ENCODE data around the gene ZFAND4. TPM values are rescaled to one million over a fixed set of nuclear protein-coding genes. Genes with fewer than 3 reads are reported as not detected.
"Not testable (repeated sequence)": the region's sequence is repeated elsewhere in the genome, so short reads cannot be mapped to it uniquely, and the experiment has no call there.

ZFAND4 gene
- polyA plus RNA-seq, 1 donor (not counting 4 experiments of a cell fraction or from before 2014, with no cell fraction given), result 2.9 TPM

- DNase-seq (ENCODE audit: low read depth, low spot score); H3K4me2 ChIP-seq (ENCODE audit: control insufficient read depth, extremely low read depth, insufficient read depth, low read depth, low read length); H3K9ac ChIP-seq (ENCODE audit: control insufficient read depth, extremely low read depth, insufficient read depth, low read length): not testable (repeated sequence)
Observed at GRCh38 chr10:45600337-45601253, 72.0 kb downstream of the ZFAND4 start.

DNA sequence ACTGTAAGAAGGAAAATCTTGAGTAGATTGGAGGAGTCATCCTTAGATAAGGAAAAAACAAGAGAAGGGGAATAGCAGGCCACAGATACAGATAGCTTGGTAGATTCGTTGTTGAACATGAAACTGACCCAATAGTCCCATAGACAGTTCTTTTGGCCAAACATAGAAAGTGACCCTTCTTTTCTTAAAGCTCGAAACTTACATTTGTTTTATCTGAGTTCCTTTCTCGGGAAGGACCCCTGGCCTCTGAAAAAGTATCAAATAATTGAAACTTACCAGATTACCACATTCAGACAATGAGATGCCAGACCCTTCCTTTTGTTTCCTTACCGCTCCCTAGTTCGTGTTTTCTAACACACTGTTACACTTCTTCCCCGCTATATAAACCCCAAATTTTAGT, 72.9 kb downstream of the ZFAND4 start:
- dilution Hi-C loops (cut with MboI; ENCODE audit: extremely low pct_ligation_motif_present, low sequenced_read_pairs), result no loop called here
- no peak for FAIRE-seq
- no peak for DNase-seq (ENCODE audit: low read depth, low spot score)

More at GRCh38 chr10:45600337-45601253, 72.0 kb downstream of the ZFAND4 start:
- H3K9me3 ChIP-seq (ENCODE audit: control insufficient read depth, low read depth, low read length); H2AFZ ChIP-seq (ENCODE audit: control insufficient read depth, low read length); H3K4me1 ChIP-seq (ENCODE audit: control insufficient read depth, extremely low read depth, insufficient read depth, low read length); H3K9me1 ChIP-seq (ENCODE audit: control insufficient read depth, extremely low read depth, insufficient read depth, low read length); H3K79me2 ChIP-seq (ENCODE audit: control insufficient read depth, insufficient read depth, low read length); FAIRE-seq; H3K27ac ChIP-seq (ENCODE audit: control insufficient read depth, insufficient read depth, low read length); dilution Hi-C loops (cut with MboI; ENCODE audit: extremely low pct_ligation_motif_present, low sequenced_read_pairs); H4K20me1 ChIP-seq (ENCODE audit: control insufficient read depth, extremely low read depth, insufficient read depth, low read length); H3K36me3 ChIP-seq (ENCODE audit: control insufficient read depth in 2 of 2, extremely low read depth in 1 of 2, insufficient read depth in 2 of 2, low read length in 2 of 2): not testable (repeated sequence)
- Histone ChIP-seq H3K4me3 (ENCODE audit: control insufficient read depth in 2 of 3, extremely low read depth in 1 of 3, insufficient read depth in 2 of 3, low read depth in 1 of 3, low read length in 3 of 3) (peak overlapping the region in 1 of 3 experiments; percentile 27), H3K27me3 (ENCODE audit: control insufficient read depth, extremely low read depth, insufficient read depth, low read length) (peaks cover 11% of the 10 kb centered on the region)

More for the DNA sequence above, 72.9 kb downstream of the ZFAND4 start:
- Histone ChIP-seq H3K79me2 (ENCODE audit: control insufficient read depth, insufficient read depth, low read length) (no peaks in the 10 kb centered on the region), H3K27ac (ENCODE audit: control insufficient read depth, insufficient read depth, low read length) (no peak overlapping the region), H3K9me1 (ENCODE audit: control insufficient read depth, extremely low read depth, insufficient read depth, low read length) (no peaks in the 10 kb centered on the region), H3K36me3 (ENCODE audit: control insufficient read depth in 2 of 2, extremely low read depth in 1 of 2, insufficient read depth in 2 of 2, low read length in 2 of 2) (no peaks in the 10 kb centered on the region), H3K4me2 (ENCODE audit: control insufficient read depth, extremely low read depth, insufficient read depth, low read depth, low read length) (no peak overlapping the region), H4K20me1 (ENCODE audit: control insufficient read depth, extremely low read depth, insufficient read depth, low read length) (no peaks in the 10 kb centered on the region), H3K4me1 (ENCODE audit: control insufficient read depth, extremely low read depth, insufficient read depth, low read length) (peaks cover 4% of the 10 kb centered on the region), H3K9ac (ENCODE audit: control insufficient read depth, extremely low read depth, insufficient read depth, low read length) (no peak overlapping the region), H3K9me3 (ENCODE audit: control insufficient read depth, low read depth, low read length) (no peaks in the 10 kb centered on the region), H2AFZ (ENCODE audit: control insufficient read depth, low read length) (no peak overlapping the region), H3K27me3 (ENCODE audit: control insufficient read depth, extremely low read depth, insufficient read depth, low read length) (peaks cover 11% of the 10 kb centered on the region), H3K4me3 (ENCODE audit: control insufficient read depth in 2 of 3, extremely low read depth in 1 of 3, insufficient read depth in 2 of 3, low read depth in 1 of 3, low read length in 3 of 3) (no peak overlapping the region)
- no peak for TF ChIP-seq EZH2 (IDR thresholded peaks at IDR 0.05; ENCODE audit: low read length)
- TF ChIP-seq, protein P1, sequence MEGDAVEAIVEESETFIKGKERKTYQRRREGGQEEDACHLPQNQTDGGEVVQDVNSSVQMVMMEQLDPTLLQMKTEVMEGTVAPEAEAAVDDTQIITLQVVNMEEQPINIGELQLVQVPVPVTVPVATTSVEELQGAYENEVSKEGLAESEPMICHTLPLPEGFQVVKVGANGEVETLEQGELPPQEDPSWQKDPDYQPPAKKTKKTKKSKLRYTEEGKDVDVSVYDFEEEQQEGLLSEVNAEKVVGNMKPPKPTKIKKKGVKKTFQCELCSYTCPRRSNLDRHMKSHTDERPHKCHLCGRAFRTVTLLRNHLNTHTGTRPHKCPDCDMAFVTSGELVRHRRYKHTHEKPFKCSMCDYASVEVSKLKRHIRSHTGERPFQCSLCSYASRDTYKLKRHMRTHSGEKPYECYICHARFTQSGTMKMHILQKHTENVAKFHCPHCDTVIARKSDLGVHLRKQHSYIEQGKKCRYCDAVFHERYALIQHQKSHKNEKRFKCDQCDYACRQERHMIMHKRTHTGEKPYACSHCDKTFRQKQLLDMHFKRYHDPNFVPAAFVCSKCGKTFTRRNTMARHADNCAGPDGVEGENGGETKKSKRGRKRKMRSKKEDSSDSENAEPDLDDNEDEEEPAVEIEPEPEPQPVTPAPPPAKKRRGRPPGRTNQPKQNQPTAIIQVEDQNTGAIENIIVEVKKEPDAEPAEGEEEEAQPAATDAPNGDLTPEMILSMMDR (optimal IDR thresholded peaks at IDR 0.05 in 1 of 3, IDR thresholded peaks at IDR 0.05 in 1 of 3, conservative IDR thresholded peaks at IDR 0.05 in 1 of 3; ENCODE audit: extremely low read depth in 1 of 3, insufficient read depth in 2 of 3, low read length in 3 of 3), result no peak
